Measurements from ENCODE around the gene SLC25A12. TPM values are rescaled to one million over a fixed set of nuclear protein-coding genes. Genes with fewer than 3 reads are reported as not detected.

The SLC25A12 gene
- total RNA-seq, 1 donor, result 23.0 TPM

DNA sequence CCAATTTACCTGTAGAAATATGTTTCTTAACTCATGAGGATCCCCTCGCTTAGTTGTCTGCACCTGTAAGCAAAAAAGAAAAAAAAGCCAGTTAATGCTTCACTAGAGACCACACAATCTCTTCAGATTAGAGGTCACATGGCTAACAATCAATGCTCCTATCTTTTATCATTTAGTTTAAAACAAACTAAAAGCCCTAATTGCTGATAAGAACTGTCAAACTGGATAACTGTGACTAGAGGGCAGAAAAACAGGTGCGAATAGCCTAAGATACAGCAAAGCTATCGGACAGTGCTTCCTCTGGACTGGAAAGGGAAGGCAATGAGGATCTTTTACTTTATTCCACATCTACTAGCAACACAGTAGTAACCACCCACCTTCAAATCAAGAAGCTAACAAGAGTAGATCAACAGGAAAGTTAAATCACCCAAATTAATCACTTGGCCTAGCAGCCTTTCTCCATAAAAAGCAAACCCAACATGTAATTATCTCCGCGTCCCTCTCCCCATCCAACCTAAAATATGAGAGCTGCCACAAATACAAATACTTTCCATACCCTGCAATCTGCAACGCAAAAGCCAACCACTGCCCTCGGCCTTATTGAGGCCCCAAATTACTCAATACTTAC, 734 bp downstream of the SLC25A12 start:
- DNase-seq (ENCODE audit: low read depth), result peak; percentile 33

DNA sequence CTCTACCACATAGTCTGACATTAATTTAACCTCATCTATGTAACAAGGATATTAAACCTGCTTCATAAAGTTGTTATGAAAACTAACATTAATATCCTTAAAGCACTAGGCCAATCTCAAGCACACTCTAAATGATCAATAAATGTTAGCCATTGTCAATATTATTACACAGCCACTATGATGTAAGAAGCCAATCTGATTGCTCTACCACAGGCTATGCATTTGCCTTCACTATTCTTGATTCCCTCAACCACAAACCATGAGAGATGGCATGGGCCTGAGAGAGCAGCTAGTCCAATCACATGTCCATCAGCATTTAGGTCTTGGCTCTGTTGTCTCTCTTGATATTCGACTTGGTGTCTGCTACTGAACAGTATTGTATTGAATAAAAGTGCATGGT, 4.2 kb downstream of the SLC25A12 start:
- no peak overlapping the region for H3K4me3 ChIP-seq (ENCODE audit: low read depth, low read length)
- no peak for DNase-seq (ENCODE audit: low read depth)
- TF ChIP-seq CTCF (IDR thresholded peaks at IDR 0.05; ENCODE audit: insufficient read depth, low read length), result no peak

More for the DNA sequence above, 734 bp downstream of the SLC25A12 start:
- no peak for TF ChIP-seq CTCF (IDR thresholded peaks at IDR 0.05; ENCODE audit: insufficient read depth, low read length)
- peak overlapping the region; percentile 95 for H3K4me3 ChIP-seq (ENCODE audit: low read depth, low read length)

DNA sequence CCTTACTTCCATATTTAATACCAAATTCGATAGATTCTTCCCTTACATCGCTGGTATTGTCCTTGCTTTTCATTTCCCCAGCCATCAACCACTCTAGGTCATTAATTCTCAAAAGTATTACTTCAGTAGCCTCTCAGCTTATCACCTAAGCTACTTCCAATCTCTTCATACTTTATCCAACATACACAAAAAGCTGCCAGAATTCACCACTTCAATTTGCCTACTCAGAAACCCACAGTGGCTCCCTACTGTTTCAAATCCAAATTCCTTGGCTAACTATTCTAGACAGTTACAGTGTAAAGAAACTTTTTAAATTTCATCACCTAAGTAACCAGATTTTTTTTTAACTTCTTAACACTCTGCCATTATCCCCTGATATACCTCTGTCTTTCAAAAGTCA, 4.7 kb downstream of the SLC25A12 start:
- TF ChIP-seq CTCF (IDR thresholded peaks at IDR 0.05; ENCODE audit: insufficient read depth, low read length), result no peak
- H3K4me3 ChIP-seq (ENCODE audit: low read depth, low read length), result no peak overlapping the region
- no peak for DNase-seq (ENCODE audit: low read depth)

DNA sequence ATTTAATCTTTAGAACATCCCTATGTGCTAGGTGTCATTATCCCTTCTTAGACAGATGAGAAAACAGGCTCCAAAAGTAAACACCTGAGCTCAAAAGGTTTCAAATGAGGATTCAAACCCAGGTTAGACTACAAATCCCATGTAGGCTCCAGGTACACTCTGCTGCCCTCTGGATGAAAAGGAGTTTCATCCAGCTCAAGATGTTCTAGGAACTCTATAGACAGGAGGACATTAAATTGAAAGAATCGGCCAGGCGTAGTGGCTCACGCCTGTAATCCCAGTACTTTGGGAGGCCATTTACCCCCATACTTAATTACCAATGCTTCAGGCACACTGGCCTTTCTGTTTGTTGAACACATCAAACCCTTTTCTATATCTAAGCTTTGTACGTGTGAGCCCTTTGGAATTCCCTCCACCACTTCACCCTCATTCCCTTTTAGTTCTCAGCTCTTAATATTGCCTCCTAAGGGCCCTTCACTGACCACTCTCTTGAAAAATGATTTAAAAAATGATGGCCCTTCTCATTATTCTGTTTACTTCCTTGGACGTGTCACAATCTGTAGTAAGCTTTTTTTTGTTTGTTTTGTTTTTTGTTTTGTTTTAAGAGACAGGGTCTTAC, 10.7 kb downstream of the SLC25A12 start:
- no peak for DNase-seq (ENCODE audit: low read depth)
- H3K4me3 ChIP-seq (ENCODE audit: low read depth, low read length), result no peak overlapping the region
- TF ChIP-seq CTCF (IDR thresholded peaks at IDR 0.05; ENCODE audit: insufficient read depth, low read length), result no peak

DNA sequence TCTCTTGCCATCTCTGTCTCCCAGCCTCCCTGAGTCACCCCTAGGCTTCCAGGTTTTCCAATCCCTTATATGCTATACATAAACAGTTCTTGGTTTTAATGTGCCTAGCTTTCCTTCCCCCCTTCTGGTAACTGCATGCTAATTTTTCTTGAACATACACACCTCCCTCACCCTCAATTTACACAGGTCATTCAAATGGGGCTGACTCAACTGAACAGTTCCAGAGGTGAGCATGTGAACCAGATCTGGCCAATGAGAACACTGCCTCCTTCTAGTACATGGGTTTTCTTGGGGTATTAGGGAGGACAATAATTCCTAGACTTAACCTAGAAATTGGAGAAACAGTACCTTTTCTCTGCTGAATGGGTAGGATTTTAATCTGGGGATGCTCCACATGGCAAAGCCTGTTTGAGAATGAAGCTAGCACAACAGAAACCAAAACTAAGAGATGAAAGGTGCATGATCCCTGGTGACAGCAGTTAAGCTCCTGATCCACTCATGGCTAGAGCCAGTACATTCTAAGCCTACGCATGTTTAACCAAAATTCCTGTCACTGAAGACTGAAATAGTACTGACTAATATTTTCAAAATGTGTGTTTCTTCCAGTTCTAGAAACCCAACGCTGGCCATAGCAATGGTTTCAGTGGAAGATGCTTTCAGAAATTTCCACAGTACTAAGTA, 11.8 kb downstream of the SLC25A12 start:
- H3K4me3 ChIP-seq (ENCODE audit: low read depth, low read length), result no peak overlapping the region
- DNase-seq (ENCODE audit: low read depth), result no peak
- TF ChIP-seq CTCF (IDR thresholded peaks at IDR 0.05; ENCODE audit: insufficient read depth, low read length), result no peak

GRCh38 chr2:171880774-171881173, 13.3 kb downstream of the SLC25A12 start:
- H3K4me3 ChIP-seq (ENCODE audit: low read depth, low read length), result no peak overlapping the region
- TF ChIP-seq CTCF (IDR thresholded peaks at IDR 0.05; ENCODE audit: insufficient read depth, low read length), result no peak
- no peak for DNase-seq (ENCODE audit: low read depth)

Data from fibroblast of the aortic adventitia (primary cell).